HT1080 (cell line): ENCODE data around the gene SRBD1. TPM values are rescaled to one million over a fixed set of nuclear protein-coding genes. Genes with fewer than 3 reads are reported as not detected.
A peak's percentile ranks its signal among the peaks of the same experiment; 100 is the strongest.

Experiments used
- DNase-seq: peaks from one replicate; pipeline ENCODE4 v3.0.0-alpha.2; 2015; ENCODE audit warnings: low read depth
- small RNA-seq: library from RNA; depleted of rRNA; stranded (forward); fragments of <200 nt; gene quantifications from one replicate; pipeline ENCODE3, GENCODE V24; 2014
- total RNA-seq: library from RNA; depleted of rRNA; stranded (reverse); fragments of >200 nt; shearing (Covaris generic); gene quantifications from 2 replicates; pipeline ENCODE4 v1.2.3, GENCODE V29; 2014; rRNA removed

Gene SRBD1
- total RNA-seq, 1 experiment from 2014 or later = 19.0 TPM

DNA sequence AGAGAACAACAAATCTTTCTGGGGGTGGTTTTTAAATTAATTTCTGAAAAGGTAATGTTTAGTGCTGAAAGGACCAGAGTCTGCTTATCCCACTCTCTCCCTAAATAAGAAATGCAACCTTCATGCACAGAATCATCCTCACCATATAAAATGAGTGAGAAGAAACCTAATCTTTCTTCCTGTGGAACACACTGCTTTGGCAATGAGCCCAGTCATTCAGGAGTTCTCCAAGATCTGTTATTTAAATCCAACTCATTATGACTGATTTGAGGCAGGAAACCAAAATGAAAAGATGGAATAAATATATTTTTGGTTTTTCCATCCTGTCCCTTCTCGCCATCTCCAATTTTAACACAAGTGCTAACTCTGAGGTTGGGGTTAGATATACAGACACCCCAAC lies 228.3 kb downstream of the SRBD1 start:
- DNase-seq = peak; percentile 59

DNA sequence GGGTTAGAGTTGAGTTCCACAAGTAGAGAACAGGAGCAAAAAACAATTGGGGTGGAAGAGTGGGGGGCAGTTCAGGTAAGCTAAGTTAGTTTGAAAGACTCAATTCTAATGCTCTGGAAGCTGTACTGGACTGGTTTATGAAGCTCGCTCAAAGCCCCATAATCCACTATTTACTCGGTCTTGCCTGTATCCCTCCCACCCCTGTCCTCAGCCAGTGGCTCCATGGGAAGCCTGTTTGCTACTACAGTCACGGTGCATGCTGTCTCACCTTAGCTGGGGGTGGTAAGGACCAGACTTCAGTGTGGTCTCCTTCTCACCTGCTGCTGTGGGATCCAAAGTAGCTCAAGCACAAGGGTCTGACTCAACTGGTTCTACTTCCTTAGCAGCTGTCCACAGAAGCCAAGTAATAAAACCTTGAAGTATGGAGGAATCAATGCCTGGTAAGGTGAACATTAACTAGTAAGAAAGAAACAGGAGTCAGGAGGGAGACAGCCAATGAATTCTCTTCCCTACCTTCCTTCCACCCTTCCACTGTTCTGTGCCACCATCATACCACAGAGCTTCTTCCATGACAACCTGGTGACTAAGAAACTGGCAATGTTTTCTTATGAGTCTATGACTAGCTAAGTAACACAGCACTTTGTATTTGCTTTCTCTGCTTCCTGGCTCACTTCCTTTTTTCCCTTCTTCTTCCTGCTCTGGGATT lies 230.8 kb downstream of the SRBD1 start:
- peak; percentile 86 for DNase-seq

DNA sequence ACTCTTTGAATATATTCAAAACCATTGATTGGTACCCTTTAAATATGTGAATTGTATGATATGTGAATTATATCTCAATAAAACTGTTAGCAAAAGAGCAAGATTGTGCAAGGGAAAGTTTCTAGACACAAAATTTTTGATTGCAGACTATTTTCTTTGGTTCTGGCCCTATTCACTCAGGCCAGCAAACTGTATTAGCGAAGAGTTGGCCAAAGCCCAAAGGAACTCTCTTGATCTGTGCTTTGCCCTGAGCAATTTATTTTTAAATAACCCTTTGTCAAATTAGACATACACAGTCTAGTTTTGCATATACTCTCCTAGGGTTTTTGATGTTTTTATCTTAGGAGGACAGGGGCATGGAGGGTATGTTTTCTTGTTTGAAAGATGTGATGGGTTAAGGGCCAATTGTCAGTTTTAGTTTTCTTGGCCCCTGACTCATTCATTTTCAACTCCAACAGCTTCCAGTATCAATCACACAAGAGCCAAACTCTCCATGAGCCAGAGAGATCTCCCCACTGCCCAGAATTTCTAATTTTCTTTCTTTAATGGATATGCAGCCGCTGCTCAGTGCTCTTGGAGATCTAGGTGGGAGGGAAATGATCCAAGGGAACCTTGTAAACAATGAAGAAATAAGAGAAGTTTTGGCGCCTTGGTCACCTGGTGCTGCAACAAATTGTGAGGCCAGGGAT lies 231.5 kb downstream of the SRBD1 start:
- DNase-seq = no peak

DNA sequence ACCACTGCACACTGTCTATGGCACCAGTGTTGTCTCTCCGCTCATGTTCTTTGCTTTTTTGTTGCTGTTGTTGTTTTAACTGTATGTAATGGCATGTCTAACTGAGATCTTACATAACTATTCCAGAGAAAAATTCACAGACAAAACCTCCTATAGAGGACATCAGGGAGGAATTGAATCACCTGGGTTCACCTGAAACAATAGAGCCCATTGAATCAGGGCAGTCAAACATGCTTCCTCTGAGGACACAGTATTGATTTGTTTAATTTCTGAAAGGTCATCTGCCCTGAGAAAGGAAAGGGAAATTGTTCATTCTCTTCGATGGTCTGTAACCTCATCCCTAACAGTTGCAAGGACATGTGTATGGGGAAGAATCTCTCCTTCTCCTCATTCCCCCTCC lies 237.5 kb downstream of the SRBD1 start:
- DNase-seq = no peak

DNA sequence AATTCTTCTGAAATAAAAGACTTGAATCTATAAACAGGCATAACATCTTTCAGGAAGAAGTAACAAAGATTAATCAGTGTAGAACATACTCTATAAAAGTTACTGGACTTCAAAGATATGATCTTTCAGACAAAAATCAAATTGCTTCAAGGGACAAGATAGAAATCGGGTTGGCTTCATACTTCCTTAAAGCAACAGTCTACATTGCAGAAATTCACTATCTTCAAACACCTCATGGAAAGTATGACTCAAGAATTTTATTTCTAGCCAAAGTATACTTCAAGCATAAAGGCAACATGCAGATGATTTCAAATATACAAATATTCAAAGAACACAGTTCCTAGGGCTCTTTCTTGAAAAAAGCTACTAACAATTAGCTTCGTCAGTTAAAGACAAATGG lies 240.7 kb downstream of the SRBD1 start:
- DNase-seq = no peak

DNA sequence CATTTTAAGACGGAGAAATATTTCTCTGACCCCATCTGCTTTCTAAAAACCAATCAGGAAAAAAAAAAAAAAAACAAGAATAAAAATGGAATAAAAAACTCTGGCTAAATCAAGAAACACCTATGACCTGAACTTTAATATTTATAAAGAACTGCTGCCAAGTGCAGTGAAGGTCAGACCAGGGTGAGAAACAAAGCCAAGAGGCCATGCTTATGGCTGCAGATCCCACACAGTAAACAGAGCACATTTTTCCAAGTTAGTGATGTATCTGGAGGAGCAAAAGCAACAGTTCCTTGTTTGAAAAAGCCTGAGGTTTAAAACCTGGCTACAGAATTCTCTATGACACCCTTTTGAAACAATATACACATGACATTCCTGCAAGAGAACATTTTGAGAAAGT lies 242.3 kb downstream of the SRBD1 start:
- no peak for DNase-seq

DNA sequence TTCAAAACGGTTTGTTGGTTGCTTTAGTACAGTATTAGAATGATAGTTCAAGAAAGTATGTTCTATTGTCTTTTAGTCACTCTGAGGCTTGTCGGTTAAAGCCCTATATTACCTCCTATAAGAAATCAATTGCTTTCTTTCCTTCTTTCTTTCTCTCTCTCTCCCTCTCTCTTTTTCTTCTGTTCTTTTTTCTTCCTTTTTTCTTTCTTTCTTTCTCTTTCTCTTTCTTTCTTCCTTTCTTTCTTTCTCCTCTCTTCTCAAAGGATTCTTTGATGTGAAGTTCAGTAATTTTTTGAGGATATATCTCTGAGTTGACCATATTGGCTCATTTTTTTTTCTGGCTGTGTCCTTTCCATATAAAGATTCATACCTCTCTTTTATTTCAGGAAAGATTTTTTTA lies 249.4 kb downstream of the SRBD1 start:
- DNase-seq = no peak

DNA sequence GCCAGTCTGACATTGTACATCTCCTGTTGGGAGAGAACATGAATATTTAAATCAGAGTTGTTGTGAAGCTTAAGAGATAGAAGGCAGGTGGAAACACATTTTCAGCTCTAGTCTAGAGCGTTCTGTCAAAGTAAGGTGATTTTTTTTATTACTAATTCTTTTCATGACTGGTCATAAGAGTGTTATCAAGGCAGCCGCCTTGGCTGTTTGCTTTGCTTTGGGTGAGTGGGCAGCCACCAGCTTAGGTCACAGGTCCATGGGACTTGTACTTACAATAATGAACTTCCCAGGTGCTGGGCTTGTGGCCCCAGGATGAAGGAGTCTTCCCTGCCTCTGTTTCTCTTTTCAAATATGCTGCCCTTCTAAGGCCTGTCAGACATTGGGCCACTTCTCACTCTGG lies 256.3 kb downstream of the SRBD1 start:
- no peak for DNase-seq

DNA sequence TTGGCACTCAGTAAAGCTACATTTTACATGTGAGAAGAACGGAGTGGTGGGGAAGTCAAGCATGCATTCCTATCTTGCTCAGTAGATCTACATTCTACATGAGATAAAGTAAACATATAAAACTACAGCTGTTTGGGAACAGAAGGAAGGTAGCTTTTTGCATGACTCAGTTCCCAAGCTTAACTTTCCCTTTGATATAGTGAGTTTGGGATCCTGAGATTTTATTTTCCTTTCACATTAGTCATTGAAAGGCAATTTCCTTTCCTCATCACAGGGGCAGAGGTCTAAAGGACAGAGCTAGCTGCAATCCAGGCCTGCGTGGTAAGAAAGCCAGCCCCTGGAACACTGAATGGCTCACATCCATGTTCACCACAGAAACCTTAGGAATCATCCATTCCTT lies 257.2 kb downstream of the SRBD1 start:
- peak; percentile 99 for DNase-seq

DNA sequence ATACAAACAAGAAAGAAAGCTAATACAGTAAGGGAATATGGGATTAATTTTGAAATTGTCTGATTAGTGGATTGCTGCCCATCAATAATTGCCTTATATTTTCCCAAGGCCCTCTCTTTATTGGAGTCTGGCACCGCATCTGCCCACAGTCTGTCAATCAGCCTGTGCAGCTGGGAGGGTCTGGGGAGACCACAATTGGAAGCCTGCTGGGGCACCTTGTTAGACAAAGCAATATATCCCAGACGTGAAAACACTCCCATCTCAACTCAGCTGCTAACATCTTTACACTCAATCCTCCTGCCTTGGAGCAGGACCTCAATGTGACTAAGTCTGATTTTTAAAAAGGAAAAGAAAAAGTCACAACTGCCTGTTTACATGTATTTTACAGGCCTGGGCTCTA lies 258.6 kb downstream of the SRBD1 start:
- no peak for DNase-seq

DNA sequence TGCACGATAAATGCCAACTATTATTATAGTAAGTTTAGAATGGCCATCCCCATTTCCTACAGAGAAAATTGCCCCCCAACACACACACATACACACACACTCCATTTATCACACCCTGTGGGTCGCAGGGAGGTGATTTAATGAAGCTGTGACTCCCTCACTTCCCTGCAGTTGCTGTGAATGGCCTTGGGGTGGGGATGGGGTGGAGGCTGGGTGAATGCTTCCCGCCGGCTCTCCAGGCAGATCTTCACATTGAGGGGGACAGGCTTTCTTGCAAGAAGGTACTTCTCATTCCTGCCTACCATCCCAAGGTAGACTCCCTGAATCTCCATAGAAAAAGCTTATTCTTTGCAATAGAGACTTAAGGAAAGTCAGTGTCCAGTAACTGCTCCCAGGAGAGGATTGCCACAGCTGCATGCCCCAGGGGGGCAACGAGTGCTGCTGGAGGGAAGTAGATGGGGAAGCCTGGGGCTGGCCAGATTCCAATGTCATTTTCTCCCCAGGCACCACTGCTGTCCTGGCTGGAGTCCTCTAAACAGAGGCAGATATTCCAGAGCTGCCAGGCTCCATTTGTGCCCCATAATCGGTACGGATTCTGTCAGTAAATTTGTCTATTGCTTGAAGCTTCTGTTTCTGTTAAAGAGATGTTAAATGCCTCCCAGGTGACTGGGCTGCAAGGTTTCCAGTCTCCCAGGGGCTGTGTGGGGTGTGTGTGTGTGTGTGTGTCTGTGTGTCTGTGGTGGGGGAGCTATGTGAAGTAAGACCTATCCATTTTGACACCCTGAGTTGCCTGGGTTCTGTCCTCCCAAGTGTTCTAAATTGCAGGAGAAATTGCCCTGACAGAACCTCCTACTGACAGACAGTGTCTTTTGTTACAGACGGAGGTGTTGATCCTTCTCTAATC lies 265.5 kb downstream of the SRBD1 start:
- DNase-seq = no peak

DNA sequence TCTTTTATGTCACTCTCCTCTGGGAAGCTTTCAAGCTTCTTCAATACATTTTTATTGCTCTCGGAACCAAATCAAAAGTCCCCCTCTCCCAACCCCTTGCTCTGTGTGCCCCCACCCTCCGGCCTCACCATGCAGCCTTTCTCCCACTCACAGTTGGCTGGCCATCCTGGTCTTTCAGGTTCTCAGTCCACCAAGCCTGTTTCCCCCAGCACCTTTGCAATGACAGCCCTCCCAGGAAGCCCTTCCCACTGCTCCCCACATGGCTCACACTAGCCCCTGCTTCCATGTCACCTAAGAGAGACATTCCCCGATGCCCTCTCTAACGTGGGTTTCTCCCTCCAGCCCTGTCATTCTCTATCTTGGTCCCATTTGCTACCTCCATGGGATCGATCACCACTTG lies 266.6 kb downstream of the SRBD1 start:
- no peak for DNase-seq

DNA sequence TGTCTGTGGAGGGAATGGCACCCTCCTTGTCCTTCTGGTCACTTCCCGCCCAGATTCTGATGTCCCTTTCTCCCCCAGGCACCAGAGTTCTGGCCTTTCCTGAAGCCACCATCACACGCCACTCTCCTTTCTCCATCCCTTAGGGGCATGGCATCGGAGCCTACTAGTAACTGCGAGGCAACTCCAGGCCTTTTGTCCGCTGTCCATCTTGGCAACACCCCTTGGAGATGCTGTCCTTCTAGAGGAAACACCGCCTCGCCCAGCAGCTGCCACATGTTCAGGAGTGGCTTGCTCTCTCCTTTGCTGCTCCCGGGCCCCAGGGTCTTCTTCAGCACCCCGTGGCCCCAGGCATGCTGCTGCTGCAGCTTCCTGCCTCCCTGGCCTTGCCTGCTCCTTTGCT lies 267.0 kb downstream of the SRBD1 start:
- no peak for DNase-seq

DNA sequence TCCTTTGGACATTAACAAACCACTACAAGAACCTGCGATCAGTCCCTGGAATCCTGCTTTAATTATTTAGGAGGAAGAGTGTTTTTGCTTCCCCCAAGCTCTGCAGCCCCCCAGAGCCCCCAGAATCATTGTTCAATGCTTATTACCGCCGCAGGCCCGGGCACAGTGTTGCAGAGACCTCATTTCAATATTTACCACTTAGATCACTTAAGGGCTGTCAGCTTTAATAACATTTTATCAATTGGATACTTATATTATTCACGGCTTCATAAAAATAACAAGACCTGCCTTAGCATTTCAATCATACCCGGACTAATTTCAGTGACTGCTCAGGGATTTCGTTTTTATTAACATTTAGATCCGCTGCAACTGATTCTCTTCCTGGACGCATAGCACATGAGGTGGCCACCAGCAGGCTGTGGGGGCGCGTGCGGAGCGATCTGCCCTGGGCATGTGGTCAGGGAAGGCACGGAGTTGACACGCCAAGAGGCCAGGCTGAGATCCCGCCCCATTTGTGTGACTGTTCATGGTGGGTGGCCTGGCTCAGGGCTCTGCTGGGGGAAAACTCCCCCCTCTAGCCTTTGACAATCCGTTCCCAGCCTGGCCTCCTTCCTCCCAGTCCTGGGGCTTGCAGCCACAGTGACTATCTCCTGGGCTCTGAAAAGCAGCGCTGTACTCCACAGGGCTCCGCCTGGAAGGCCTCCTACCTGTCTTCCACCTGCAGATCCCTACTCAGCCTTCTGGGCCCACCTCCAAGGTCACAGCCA lies 267.6 kb downstream of the SRBD1 start:
- DNase-seq = no peak

DNA sequence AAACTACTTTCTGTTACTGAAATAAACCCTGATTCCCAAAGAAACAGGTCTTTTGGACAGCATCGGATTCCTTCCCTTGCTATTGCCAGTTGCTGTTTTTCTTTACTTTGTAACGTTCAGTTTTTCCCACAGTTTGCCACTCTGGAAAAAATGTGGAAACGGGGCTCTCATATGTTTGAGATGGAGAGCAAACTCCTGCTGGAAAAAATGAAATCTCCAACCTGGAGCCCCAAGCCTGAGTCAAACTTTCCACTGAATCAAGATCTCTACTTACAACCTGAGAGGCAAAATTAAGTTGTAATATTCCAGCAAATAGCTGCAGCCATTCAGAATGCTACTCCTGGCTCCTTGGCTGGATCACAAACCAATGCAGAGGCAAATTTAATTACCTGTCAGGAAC lies 270.7 kb downstream of the SRBD1 start:
- no peak for DNase-seq

DNA sequence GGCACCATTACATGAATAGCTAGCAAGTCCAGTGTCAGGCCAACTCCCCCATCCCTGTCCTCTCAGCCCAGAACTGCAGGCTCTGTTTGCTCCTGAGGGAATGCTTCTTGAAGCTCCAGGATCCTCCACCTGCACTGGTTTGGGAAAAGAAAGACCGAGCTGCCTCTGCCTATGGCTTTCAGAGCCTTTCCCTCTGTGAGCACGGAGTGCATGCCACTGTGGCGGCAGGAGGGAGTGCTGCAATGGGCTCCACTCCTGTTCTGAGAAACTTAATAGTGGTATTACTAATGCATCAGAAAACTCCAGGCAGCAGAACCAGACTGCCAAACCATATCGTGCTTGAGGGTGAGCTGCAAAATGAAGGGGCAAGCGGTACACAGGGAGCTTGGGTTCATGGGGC lies 271.8 kb downstream of the SRBD1 start:
- no peak for DNase-seq

Small RNAs within 50 kb of the gene (small RNA-seq; reads per million reads assigned to genes)
- gene RN7SL414P = not detected

Other genes with a start within 250 kb of the SRBD1 start
- 31.7 and 32.4 TPM in 2 replicates for gene PRKCE, start 40.4 kb upstream of the SRBD1 start, total RNA-seq